DND-41 (cell line): ENCODE measurements around the gene PPP1R15B.

Experiments
- ATAC-seq: fragments of 200-7000 bp; cut with Tn5 transposase; 3 replicates; pipeline ENCODE4 v1.9.1; 2021; ENCODE audit warnings: low read depth; ENCODE audit not compliant: insufficient read depth
- DNase-seq: peaks from one replicate; pipeline ENCODE4 v3.0.0-alpha.2; 2020
- H2AFZ ChIP-seq: 2 replicates; pipeline ENCODE4 v1.6.0; 2012; ENCODE audit warnings: low read depth, low read length
- H3K27ac ChIP-seq: 2 replicates; pipeline ENCODE4 v1.5.1; 2012; ENCODE audit warnings: low read length, inconsistent platforms
- H3K27me3 ChIP-seq: fragments of 200-600 bp; sonication (generic); 2 replicates; pipeline ENCODE4 v1.6.0; 2012; ENCODE audit warnings: low read length, mild to moderate bottlenecking, inconsistent platforms; ENCODE audit not compliant: insufficient read depth, poor library complexity
- H3K36me3 ChIP-seq: 2 replicates; pipeline ENCODE4 v1.5.1; 2012; ENCODE audit warnings: low read length, inconsistent platforms; ENCODE audit not compliant: insufficient read depth
- H3K4me1 ChIP-seq: 2 replicates; pipeline ENCODE4 v1.5.1; 2012; ENCODE audit warnings: mild to moderate bottlenecking, low read length; ENCODE audit not compliant: insufficient read depth
- H3K4me2 ChIP-seq: 2 replicates; pipeline ENCODE4 v1.6.0; 2012; ENCODE audit warnings: mild to moderate bottlenecking, moderate library complexity, low read length, inconsistent platforms; ENCODE audit not compliant: insufficient read depth
- H3K4me3 ChIP-seq, 2 experiments: fragments of 200-600 bp in 1 of 2; shearing (Covaris generic) in 1 of 2; 2 replicates each; pipeline ENCODE4 v1.5.1; 2012 to 2016; ENCODE audit warnings: inconsistent platforms in 2 of 2, low read length in 2 of 2, mild to moderate bottlenecking in 2 of 2, low read depth in 1 of 2, moderate library complexity in 1 of 2
- H3K79me2 ChIP-seq: 2 replicates; pipeline ENCODE4 v1.6.0; 2012; ENCODE audit warnings: low read length, inconsistent platforms; ENCODE audit not compliant: insufficient read depth
- H3K9ac ChIP-seq: 2 replicates; pipeline ENCODE4 v1.6.0; 2012; ENCODE audit warnings: low read depth, mild to moderate bottlenecking, inconsistent platforms, low read length, moderate library complexity
- H3K9me3 ChIP-seq: 2 replicates; pipeline ENCODE4 v1.5.1; 2012; ENCODE audit warnings: low read length, moderate library complexity, mild to moderate bottlenecking, inconsistent platforms; ENCODE audit not compliant: insufficient read depth, severe bottlenecking
- H4K20me1 ChIP-seq: 2 replicates; pipeline ENCODE4 v1.6.0; 2012; ENCODE audit warnings: low read length; ENCODE audit not compliant: insufficient read depth
- CTCF ChIP-seq: IDR thresholded peaks from 2 replicates; pipeline ENCODE4 v1.5.1; 2012; ENCODE audit warnings: borderline replicate concordance, low read length, moderate library complexity, mild to moderate bottlenecking; ENCODE audit not compliant: poor library complexity, severe bottlenecking; ENCODE audit errors: extremely low read depth
- EZH2 ChIP-seq: IDR thresholded peaks from 3 replicates; pipeline ENCODE4 v1.6.1; 2012; ENCODE audit warnings: borderline replicate concordance, low read depth, mild to moderate bottlenecking, moderate library complexity, low read length, inconsistent platforms; ENCODE audit not compliant: severe bottlenecking

The PPP1R15B gene

GRCh38 chr1:204411451-204412204 is at the start of gene PPP1R15B:
PPP1R15B (minus strand) TSS chr1:204411817; CDS start chr1:204411411, 406 bp downstream.
- DNase-seq (peak; percentile 99), ATAC-seq (peak; percentile 90)
- H3K4me1 ChIP-seq: peaks cover 17% of the 10 kb centered on the region
- TF ChIP-seq EZH2: no peak
- no peak for TF ChIP-seq CTCF
- H3K9ac ChIP-seq: peak within 1 kb of the TSS; percentile 96
- H4K20me1 ChIP-seq: peaks cover 46% of the 10 kb centered on the region
- peaks cover 55% of the 10 kb centered on the region for H3K79me2 ChIP-seq
- H3K4me3 ChIP-seq: peak within 1 kb of the TSS; percentile 79 to 90
- peak within 1 kb of the TSS; percentile 91 for H2AFZ ChIP-seq
- peak within 1 kb of the TSS; percentile 95 for H3K4me2 ChIP-seq
- H3K9me3 ChIP-seq: no peaks in the 10 kb centered on the region
- H3K27ac ChIP-seq: peak within 1 kb of the TSS; percentile 96
- H3K27me3 ChIP-seq: no peaks in the 10 kb centered on the region
- H3K36me3 ChIP-seq: peaks cover 45% of the 10 kb centered on the region

GRCh38 chr1:204460346-204460745 is 48.7 kb upstream of the PPP1R15B start:
- H3K9me3 ChIP-seq: no peaks in the 10 kb centered on the region
- H4K20me1 ChIP-seq: peaks cover 8% of the 10 kb centered on the region; the same call in 1 of the 2 replicates
- H3K36me3 ChIP-seq: peaks cover 46% of the 10 kb centered on the region
- no peaks in the 10 kb centered on the region for H3K27me3 ChIP-seq
- H3K4me1 ChIP-seq: peaks cover 62% of the 10 kb centered on the region
- peak overlapping the region; percentile 85 for H3K27ac ChIP-seq
- H3K4me2 ChIP-seq: no peak overlapping the region
- no peaks in the 10 kb centered on the region for H3K79me2 ChIP-seq
- TF ChIP-seq EZH2: no peak
- TF ChIP-seq CTCF: no peak
- no peak for ATAC-seq
- DNase-seq: no peak
- H3K4me3 ChIP-seq: no peak overlapping the region
- no peak overlapping the region for H3K9ac ChIP-seq
- H2AFZ ChIP-seq: no peak overlapping the region

GRCh38 chr1:204459706-204460105 is 48.1 kb upstream of the PPP1R15B start:
- peaks cover 56% of the 10 kb centered on the region for H3K4me1 ChIP-seq
- ATAC-seq (peak; percentile 27; the same call in 2 of the 3 replicates), DNase-seq (peak; percentile 68)
- H3K36me3 ChIP-seq: peaks cover 48% of the 10 kb centered on the region
- H3K9ac ChIP-seq: no peak overlapping the region
- H3K9me3 ChIP-seq: no peaks in the 10 kb centered on the region
- no peak overlapping the region for H2AFZ ChIP-seq
- no peak for TF ChIP-seq EZH2
- TF ChIP-seq CTCF: no peak
- no peaks in the 10 kb centered on the region for H3K27me3 ChIP-seq
- no peak overlapping the region for H3K4me3 ChIP-seq
- H3K4me2 ChIP-seq: no peak overlapping the region
- peak overlapping the region; percentile 25; the same call in 1 of the 2 replicates for H3K27ac ChIP-seq
- H4K20me1 ChIP-seq: peaks cover 8% of the 10 kb centered on the region; the same call in 1 of the 2 replicates
- no peaks in the 10 kb centered on the region for H3K79me2 ChIP-seq
